ENCODE measurements around the gene PPP3CA. TPM values are rescaled to one million over a fixed set of nuclear protein-coding genes. Genes with fewer than 3 reads are reported as not detected.

PPP3CA gene
- total RNA-seq, 1 donor from 2014 or later, result 16.7 TPM

DNA sequence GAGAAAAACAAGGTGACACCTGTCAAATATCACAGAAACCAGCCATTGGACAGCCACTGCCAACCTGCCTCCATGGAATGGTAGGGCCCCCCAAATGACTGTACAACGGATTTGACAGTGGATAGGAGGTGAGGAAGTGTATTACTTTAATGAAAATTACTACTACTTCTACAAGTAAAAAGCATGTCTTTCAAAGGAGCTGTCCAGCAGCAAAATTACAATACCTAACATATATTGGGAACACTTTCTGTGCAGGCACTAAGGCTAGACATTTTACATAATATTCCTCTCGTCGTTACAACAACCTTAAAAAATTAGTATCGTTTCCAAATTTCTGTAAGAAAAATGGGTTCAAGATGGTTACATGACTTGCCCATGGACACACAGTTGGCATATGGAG, 14.9 kb downstream of the PPP3CA start:
- intact Hi-C loops (cut with micrococcal nuclease), result no loop called here
- H3K27me3 ChIP-seq (ENCODE audit: low read depth), result no peaks in the 10 kb centered on the region

GRCh38 chr4:101331017-101331416, 16.3 kb downstream of the PPP3CA start:
- TF ChIP-seq, protein P1, sequence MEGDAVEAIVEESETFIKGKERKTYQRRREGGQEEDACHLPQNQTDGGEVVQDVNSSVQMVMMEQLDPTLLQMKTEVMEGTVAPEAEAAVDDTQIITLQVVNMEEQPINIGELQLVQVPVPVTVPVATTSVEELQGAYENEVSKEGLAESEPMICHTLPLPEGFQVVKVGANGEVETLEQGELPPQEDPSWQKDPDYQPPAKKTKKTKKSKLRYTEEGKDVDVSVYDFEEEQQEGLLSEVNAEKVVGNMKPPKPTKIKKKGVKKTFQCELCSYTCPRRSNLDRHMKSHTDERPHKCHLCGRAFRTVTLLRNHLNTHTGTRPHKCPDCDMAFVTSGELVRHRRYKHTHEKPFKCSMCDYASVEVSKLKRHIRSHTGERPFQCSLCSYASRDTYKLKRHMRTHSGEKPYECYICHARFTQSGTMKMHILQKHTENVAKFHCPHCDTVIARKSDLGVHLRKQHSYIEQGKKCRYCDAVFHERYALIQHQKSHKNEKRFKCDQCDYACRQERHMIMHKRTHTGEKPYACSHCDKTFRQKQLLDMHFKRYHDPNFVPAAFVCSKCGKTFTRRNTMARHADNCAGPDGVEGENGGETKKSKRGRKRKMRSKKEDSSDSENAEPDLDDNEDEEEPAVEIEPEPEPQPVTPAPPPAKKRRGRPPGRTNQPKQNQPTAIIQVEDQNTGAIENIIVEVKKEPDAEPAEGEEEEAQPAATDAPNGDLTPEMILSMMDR (IDR thresholded peaks at IDR 0.05; ENCODE audit: borderline replicate concordance), result no peak
- Histone ChIP-seq H3K27me3 (ENCODE audit: low read depth) (no peaks in the 10 kb centered on the region), H3K36me3 (no peaks in the 10 kb centered on the region), H3K27ac (replicated peaks) (no peak overlapping the region), H3K4me3 (no peak overlapping the region), H3K4me1 (peaks cover 46% of the 10 kb centered on the region), H3K9me3 (replicated peaks) (no peaks in the 10 kb centered on the region)
- DNase-seq, result no peak
- intact Hi-C loops (cut with micrococcal nuclease), result no loop called here

More for the DNA sequence above, 14.9 kb downstream of the PPP3CA start:
- H3K4me1 ChIP-seq, result peaks cover 55% of the 10 kb centered on the region
- TF ChIP-seq, protein P1 (IDR thresholded peaks at IDR 0.05; ENCODE audit: borderline replicate concordance), result no peak
- H3K36me3 ChIP-seq, result no peaks in the 10 kb centered on the region
- H3K9me3 ChIP-seq (replicated peaks), result no peaks in the 10 kb centered on the region
- no peak for DNase-seq
- H3K27ac ChIP-seq (replicated peaks), result no peak overlapping the region
- H3K4me3 ChIP-seq, result no peak overlapping the region

GRCh38 chr4:101329592-101329991, 17.7 kb downstream of the PPP3CA start:
- Histone ChIP-seq H3K9me3 (replicated peaks) (no peaks in the 10 kb centered on the region), H3K27ac (replicated peaks) (no peak overlapping the region), H3K4me3 (no peak overlapping the region), H3K4me1 (peaks cover 37% of the 10 kb centered on the region), H3K27me3 (ENCODE audit: low read depth) (no peaks in the 10 kb centered on the region), H3K36me3 (no peaks in the 10 kb centered on the region)
- DNase-seq, result no peak
- intact Hi-C loops (cut with micrococcal nuclease), result no loop called here
- TF ChIP-seq, protein P1 (IDR thresholded peaks at IDR 0.05; ENCODE audit: borderline replicate concordance), result no peak

DNA sequence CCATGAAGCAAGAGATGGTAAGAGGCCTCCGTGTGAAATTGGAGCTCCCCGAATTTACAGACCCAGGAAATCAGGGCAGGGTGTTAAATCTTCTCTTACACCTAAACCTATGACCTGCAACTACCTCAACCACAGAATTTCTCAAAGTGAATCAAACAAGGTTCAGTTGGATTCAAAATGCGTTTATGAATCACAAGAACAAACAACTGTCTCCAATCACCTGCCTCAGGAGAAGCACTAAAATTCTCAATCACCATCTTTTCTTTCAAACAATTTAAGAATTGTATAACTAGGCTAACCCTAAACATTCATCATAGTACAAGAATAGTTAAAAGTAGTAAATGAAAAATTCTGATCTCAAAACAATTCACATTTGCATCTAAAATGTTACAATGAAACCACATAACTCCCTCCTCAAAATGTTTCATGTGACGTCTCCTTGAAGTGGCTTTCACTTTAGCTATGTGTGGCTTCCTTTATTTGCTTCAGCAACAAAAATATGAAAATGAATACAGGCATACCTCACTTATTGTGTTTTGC, 19.2 kb downstream of the PPP3CA start:
- Histone ChIP-seq H3K27me3 (ENCODE audit: low read depth) (no peaks in the 10 kb centered on the region), H3K27ac (replicated peaks) (no peak overlapping the region), H3K9me3 (replicated peaks) (no peaks in the 10 kb centered on the region), H3K4me3 (no peak overlapping the region), H3K4me1 (peaks cover 37% of the 10 kb centered on the region), H3K36me3 (no peaks in the 10 kb centered on the region)
- no peak for DNase-seq
- TF ChIP-seq, protein P1 (IDR thresholded peaks at IDR 0.05; ENCODE audit: borderline replicate concordance), result no peak
- intact Hi-C loops (cut with micrococcal nuclease), result no loop called here

GRCh38 chr4:101326576-101326975, 20.8 kb downstream of the PPP3CA start:
- Histone ChIP-seq H3K4me3 (no peak overlapping the region), H3K9me3 (replicated peaks) (no peaks in the 10 kb centered on the region), H3K27me3 (ENCODE audit: low read depth) (no peaks in the 10 kb centered on the region), H3K4me1 (peaks cover 40% of the 10 kb centered on the region), H3K36me3 (no peaks in the 10 kb centered on the region), H3K27ac (replicated peaks) (no peak overlapping the region)
- DNase-seq, result no peak
- intact Hi-C loops (cut with micrococcal nuclease), result no loop called here
- TF ChIP-seq, protein P1 (IDR thresholded peaks at IDR 0.05; ENCODE audit: borderline replicate concordance), result no peak
